ENCODE data around the gene RD3L.

DNA sequence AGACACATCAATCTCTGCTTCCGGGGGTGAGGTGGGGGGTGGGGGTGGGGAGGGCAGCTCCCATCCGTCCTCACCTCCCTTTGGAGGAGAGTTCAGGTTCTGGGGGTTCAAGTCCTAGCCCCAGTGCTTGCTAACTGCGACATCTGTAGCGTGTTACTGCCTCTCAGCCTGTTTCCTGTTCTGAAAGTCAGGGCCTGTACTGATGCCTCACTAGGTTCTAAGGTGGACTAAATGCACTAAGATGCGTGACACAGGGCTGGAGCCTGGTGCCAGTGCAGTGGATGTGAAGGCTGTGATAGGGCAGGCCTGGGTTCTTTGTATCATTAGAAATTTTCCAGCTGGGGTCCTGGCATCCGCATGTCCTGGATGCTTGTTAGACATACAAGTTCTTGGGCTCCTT is 31.3 kb downstream of the RD3L start:
- TF ChIP-seq, protein P1, sequence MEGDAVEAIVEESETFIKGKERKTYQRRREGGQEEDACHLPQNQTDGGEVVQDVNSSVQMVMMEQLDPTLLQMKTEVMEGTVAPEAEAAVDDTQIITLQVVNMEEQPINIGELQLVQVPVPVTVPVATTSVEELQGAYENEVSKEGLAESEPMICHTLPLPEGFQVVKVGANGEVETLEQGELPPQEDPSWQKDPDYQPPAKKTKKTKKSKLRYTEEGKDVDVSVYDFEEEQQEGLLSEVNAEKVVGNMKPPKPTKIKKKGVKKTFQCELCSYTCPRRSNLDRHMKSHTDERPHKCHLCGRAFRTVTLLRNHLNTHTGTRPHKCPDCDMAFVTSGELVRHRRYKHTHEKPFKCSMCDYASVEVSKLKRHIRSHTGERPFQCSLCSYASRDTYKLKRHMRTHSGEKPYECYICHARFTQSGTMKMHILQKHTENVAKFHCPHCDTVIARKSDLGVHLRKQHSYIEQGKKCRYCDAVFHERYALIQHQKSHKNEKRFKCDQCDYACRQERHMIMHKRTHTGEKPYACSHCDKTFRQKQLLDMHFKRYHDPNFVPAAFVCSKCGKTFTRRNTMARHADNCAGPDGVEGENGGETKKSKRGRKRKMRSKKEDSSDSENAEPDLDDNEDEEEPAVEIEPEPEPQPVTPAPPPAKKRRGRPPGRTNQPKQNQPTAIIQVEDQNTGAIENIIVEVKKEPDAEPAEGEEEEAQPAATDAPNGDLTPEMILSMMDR (IDR thresholded peaks at IDR 0.05), result no peak
- TF ChIP-seq POLR2A (IDR thresholded peaks at IDR 0.05), result no peak
